ENCODE measurements around the gene FETUB.

Gene FETUB

GRCh38 chr3:186665625-186666188, 25.5 kb downstream of the FETUB start, which contains the start of gene HRG:
Gene HRG (plus strand): TSS chr3:186666014. CDS start chr3:186666032, 18 bp downstream.
- ChIA-PET POLR2A (no interaction called here), CTCF (no interaction called here)

GRCh38 chr3:186668426-186668825, 28.2 kb downstream of the FETUB start:
- TF ChIP-seq CTCF (IDR thresholded peaks at IDR 0.05; ENCODE audit: insufficient read depth, low read length, missing control alignments), result no peak
- DNase-seq (ENCODE audit: low read depth, low spot score), result no peak
- H3K4me3 ChIP-seq (ENCODE audit: low read depth, low read length), result no peak overlapping the region
- ChIA-PET POLR2A (no interaction called here), CTCF (no interaction called here)

More at GRCh38 chr3:186665625-186666188, 25.5 kb downstream of the FETUB start, which contains the start of gene HRG:
- no peak within 1 kb of the TSS for H3K4me3 ChIP-seq (ENCODE audit: low read depth, low read length)
- DNase-seq (ENCODE audit: low read depth, low spot score), result no peak
- TF ChIP-seq CTCF (IDR thresholded peaks at IDR 0.05; ENCODE audit: insufficient read depth, low read length, missing control alignments), result no peak

GRCh38 chr3:186669378-186670084, 29.3 kb downstream of the FETUB start:
- no peak for DNase-seq (ENCODE audit: low read depth, low spot score)
- no peak overlapping the region for H3K4me3 ChIP-seq (ENCODE audit: low read depth, low read length)
- TF ChIP-seq CTCF (IDR thresholded peaks at IDR 0.05; ENCODE audit: insufficient read depth, low read length, missing control alignments), result no peak
- ChIA-PET CTCF (no interaction called here), POLR2A (no interaction called here)

- no peak overlapping the region for H3K4me3 ChIP-seq (ENCODE audit: low read depth, low read length)
- ChIA-PET POLR2A (no interaction called here), CTCF (no interaction called here)
- TF ChIP-seq CTCF (IDR thresholded peaks at IDR 0.05; ENCODE audit: insufficient read depth, low read length, missing control alignments), result no peak
- DNase-seq (ENCODE audit: low read depth, low spot score), result no peak
These were observed 30.0 kb downstream of the FETUB start for GRCh38 chr3:186670155-186670554.

GRCh38 chr3:186671051-186671450, 30.9 kb downstream of the FETUB start:
- CTCF ChIA-PET, result no interaction called here
- POLR2A ChIA-PET, result no interaction called here
- no peak overlapping the region for H3K4me3 ChIP-seq (ENCODE audit: low read depth, low read length)
- no peak for DNase-seq (ENCODE audit: low read depth, low spot score)
- TF ChIP-seq CTCF (IDR thresholded peaks at IDR 0.05; ENCODE audit: insufficient read depth, low read length, missing control alignments), result no peak

GRCh38 chr3:186678604-186679003, 38.4 kb downstream of the FETUB start:
- no peak overlapping the region for H3K4me3 ChIP-seq (ENCODE audit: low read depth, low read length)
- CTCF ChIA-PET, result no interaction called here
- no peak for TF ChIP-seq CTCF (IDR thresholded peaks at IDR 0.05; ENCODE audit: insufficient read depth, low read length, missing control alignments)
- POLR2A ChIA-PET, result no interaction called here
- DNase-seq (ENCODE audit: low read depth, low spot score), result no peak

All from AG04449 (cell line).